NCI-H2227 treated with DMSO at 0.1 percent for 48 hours (cell line): ENCODE results near the gene PRKCA.

Experiments
- DNase-seq: peaks from one replicate; lab custom pipeline; 2025; lab: John Stamatoyannopoulos, UW

PRKCA gene

DNA sequence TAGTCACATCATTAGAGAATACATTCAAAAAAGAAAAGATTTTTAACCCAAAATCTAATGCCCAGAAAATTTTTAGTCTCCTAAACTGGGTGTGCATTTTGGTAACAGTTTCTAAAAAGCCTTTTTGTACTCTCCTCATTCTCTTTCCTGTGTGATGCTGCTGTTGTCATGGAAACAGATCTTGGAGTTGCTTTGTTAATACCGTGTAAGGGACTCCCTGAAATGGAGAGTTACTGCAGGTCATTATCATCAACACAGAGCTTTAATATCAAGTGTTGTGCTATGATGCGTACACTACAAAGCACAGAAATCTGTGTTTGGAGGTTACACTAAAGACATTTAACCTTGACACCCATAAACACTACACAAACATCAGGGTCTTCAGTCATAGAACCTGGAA lies 216.3 kb downstream of the PRKCA start:
- DNase-seq, result no peak

DNA sequence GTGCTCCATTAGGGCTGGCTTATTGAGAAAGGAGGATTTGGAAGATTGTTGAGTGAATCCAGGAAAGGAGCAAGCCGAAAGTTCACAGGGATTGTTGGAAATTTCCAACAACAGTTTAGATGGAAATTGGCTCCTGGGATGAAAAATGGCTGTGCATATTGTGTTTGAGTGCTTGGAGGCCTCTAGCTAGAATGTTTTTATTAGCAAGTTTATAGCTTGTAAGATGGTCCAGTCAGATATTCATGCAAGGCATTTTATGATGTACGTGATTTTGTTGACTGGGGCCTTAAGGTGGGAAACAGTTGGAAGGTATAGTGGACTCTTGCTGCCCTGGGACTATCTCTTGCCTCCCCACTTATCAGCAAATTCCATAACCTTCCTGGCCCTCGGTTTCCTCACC lies 216.7 kb downstream of the PRKCA start:
- DNase-seq, result no peak

DNA sequence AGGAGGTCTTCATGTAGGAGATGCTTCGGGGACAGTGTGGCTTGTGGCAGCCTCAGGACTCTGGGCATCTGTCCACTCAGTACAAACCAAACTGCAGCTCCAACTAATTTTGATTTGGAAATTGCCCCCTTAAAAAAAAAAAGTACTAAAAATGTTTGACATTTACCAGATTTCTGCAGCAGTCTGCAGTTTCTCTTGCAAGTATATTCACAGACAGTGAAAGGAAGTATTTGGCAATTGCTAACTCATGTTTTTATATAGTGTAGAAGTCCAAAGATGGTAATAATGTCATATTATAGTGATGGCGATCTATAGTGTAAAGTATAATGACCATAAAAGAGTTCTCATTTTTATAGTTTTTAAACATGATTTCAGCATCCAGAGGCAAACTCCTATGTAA lies 218.6 kb downstream of the PRKCA start:
- no peak for DNase-seq

DNA sequence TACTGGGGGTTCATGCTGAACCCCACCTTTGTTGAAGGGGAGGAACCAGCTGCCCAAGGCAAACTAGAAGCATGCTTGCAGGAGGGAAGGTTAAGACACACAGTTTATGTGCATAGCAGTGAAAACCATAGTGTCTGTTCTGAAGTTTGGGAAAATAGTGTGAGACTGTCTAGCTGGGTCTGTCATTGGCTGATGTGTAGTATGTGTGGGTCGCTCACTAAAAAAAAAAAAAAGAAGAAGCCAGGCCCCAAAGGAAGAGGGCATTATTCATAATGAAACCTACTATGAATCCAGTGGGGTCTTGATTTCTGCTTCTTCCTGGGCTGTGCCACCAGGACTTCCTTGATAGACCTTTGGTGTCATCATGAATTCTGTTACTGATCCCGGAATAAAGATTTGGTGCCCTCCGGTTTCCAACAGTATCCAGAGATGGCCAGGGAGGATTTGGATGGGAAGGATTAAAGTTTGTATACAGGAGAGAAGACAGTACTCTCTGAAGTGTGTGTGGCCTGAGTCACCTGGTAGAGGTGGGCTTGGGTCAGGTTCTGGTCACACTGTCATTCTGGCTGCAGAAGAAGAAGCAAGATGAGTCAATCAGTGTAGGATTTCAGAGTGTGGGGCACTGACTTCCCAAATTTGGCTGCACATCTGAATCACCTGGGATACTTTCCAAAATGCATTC lies 220.3 kb downstream of the PRKCA start:
- DNase-seq, result no peak

DNA sequence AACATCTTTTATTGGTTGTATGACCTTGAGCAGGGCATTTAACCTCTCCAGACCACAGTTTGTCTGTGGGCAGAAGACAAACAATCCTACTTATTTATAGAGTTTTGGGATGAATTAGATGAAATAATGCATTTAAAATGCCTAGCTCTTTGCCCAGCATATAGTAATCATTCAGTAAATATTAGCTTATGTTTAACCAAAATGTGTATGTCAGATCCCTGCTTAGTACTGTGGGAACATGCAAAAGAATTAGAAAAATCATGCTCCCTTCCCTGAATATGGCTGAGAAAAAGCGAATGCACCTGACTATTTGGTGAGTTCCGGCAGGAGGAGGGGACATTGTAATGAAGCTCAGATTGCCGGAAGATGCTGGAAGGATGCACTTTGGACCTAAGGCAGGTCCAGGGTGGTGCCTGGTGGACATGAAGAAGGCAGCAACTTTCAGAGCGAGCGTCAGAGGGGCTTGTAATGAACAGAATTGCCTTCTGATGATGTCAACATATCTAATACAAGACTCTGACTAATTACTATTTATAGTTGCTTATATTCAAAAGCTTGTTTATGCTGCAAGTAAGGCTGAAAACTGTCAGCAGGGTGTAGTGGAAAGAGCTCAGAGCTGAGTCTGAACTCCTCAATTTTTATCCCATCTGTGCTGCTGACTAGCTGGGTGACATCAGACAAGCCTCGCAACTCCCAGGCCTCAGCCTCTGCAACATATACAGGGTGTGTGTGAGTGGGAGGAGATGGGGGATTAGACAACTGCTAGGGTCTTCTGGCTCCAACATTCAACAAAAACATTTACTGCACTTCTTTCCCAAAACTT lies 221.2 kb downstream of the PRKCA start:
- DNase-seq, result no peak

DNA sequence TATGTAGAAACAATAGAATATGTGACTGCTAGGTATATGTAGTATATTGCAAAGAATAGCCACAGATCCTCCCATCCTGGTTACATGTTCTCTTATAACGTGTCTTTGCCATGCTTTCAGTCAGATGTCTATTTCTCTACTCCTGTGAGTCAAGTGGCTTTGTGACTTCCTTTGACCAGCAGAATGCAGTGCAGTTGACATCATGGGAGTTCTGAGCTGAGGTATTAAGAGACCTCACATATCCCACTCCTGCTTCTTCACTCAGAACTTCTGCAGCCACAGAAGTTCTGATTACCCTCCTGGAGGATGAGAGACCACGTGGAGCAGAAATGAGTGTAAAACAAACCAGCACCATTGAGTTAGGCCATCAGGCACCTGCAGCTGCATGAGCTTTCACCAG lies 222.5 kb downstream of the PRKCA start:
- no peak for DNase-seq

DNA sequence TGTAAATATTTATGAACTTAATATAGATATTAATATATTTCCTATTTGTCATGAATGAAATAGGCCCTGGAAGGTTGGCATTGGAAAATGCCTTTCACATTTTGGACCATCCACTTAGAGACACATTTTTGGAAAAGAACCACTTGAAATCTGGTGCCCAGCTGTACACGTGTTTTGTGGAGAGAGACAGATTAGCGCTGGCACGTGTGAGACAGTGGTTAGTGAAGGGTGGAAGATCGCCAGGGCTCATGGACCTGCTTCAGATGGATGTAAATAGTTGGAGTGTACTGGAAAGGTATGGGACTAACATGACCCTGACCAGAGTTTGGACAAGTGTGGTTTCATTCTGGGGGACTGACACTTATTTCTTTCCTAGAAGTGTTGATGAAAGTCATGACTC lies 222.9 kb downstream of the PRKCA start:
- DNase-seq, result no peak

DNA sequence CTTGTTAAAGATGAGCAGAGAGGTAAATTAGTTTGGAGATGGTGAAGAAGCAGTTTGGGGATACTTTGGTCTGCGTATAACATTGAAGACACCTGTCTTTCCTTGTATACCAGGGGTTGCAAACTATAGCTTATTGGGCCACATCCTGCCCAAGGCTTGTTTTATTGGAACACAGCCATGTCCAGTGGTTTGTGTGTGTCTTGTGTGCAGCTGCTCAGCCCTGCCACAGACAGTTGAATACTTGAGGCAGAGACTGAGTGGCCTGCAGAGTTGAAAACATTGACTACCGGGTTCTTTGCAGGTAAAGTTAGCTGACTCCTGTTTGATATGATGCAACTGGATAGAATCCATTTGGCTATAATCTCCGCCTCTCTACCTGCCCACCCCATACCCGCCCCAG lies 224.4 kb downstream of the PRKCA start:
- no peak for DNase-seq

DNA sequence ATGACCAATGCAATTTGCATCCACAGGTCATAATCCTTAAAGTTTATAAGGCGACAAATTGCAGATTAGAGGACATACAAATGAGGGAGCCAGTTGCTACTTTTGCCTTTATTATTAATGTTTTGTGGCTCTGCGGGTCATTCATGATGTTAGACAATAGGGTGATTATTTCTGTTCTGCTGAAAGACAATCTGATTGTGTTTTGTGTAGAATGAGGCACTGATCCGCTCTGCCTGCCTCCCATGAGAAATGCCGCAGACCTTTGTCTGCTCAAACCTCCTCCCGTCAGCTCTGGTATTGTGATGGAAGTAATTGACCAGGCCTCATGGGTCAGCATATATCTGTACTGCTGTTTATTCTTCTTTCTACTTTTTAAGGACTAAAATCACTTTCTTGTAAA lies 224.9 kb downstream of the PRKCA start:
- no peak for DNase-seq

DNA sequence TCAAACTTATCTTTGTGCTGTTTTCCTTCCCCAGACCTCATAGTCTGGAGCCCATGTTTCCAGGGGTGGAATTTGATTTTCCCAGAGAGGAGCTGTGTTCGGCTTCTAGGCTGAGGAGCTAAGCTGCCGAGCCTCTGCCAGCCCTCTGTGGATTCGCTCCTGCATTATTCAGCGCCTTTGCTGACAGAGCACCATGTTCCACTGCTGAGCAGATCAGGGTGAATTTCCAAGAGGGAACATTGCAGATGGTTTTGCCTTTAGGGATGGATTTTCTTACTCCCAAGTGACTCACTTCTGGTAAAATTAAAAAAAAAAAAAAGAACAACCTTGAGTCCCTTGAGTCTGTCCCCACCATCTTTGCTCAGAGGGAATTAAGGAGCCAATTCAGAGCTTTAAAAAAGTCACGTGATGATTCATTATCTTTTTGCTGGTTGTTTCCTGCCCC lies 229.5 kb downstream of the PRKCA start:
- no peak for DNase-seq

DNA sequence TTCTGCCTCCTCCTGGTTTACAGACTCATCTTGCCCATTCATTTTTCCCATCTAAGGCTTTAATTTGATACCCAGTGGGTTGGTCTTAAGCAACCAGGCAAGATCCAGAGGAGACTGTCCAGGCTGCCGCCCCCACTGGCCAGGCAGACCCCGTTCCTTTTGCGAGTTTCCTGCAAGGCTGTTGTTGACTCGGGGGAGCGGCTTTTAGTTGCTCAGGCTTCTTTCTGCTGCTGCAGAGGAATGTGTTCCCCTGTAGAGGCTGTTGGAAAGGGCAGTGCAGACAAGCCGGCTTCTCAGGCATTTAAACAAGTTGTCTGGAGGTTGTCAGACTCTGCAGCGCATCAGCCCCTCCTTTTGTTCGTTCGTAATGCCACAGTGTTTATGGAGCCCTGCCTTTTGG lies 231.2 kb downstream of the PRKCA start:
- DNase-seq, result peak; percentile 16

DNA sequence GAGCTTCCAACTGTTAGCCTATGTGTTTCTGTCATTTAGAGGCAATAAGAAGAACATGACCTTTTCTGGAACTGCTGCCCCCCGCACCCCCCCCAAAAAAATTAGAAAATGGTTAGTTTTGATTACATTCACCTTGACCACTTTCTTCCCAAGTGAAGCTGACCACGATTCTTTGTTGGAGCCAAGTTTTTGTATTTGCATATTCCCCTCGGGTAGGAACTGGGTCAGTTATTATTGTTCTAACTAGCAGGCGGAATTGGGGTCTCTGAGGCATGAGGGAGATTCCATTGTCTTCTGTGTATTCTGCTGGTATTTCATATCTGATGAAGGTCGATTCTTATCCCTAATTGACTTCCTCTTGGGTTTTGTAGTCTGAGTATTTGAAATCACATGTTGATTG lies 231.6 kb downstream of the PRKCA start:
- DNase-seq, result no peak

DNA sequence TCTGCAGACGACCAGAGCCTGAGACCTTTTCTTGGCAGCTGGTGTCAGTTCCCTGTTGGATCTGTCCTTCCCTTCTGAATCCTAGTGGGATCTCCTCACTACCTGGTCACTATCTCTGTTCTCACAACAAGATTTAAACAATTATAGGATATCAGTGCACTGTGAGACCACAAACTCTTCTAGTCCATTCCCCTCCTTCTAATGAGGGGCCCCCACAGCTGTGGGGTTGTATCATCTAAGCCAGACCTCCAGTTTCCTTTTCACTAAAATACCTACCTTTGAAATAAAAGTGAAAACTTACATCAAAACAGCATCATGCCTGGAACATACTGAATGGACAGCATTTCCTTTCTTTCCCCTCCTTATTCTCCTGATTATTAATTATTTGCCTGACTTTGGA lies 233.2 kb downstream of the PRKCA start:
- no peak for DNase-seq

DNA sequence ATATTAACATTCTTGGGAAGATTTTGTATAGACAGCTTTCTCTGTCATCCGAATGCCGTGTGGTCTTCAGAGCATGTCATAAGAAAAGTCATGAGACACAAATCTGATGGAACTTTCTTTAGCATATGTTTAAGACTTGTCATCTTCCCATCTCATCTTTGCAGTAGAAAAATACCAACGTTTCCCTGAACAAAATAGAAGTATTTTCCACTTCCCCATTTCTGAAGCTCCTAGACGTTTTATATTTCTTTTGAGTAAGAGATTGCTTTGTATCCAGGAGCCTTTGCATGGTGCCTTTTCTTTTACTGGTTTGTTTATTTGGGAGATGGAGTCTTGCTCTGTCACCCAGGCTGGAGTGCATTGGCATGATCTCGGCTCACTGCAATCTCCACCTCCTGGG lies 235.1 kb downstream of the PRKCA start:
- DNase-seq, result no peak

DNA sequence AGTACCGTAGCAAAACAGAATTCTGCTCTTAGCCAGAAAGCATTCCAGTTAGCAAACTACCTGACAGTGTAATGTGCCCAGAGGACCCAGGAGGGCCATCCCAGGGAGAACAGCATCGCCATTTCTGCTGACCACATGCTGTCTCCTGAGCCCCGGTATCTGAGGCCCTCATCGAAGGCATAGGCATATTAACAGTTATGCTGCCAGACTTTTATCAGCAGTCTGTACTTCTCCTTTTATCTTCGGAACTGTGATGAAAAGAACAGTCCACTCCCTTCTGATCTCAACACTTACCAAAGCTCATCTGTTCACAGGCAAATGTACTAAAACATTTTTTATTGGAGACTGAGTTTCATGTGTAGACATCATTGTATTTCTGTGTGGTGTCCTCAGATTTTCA lies 236.4 kb downstream of the PRKCA start:
- DNase-seq, result no peak

DNA sequence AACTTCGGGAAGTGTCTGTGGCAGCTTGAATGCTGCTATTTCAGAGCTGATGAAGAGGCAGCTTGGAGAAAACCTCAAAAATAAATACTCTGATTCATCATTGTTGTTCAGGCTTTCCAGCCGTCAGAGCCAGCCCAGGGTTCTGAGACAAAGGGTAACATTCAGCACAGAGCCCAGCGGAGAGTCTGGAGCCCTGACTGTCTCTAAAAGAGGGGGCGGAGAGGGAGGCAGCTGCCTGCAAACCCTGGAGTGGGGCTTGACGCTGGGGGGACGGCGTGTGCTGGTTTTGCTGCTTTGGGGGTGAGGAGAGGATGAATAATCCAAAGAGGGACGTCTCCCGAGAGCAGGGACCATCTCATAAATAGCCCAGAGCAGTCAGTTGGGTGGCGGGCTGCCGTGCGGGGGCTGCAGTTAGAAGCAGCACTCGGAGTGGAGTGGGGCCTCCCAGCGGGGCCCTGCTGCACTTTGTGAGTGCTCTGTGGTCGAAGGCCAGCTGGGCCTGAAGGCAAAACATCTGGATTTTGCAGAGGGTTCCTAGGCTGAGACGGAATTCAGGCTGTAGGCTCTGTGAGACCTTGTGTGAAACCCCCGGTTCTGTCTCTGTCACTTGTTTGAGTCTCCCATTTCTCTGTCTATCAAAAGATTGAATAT lies 237.8 kb downstream of the PRKCA start:
- DNase-seq, result peak; percentile 21

DNA sequence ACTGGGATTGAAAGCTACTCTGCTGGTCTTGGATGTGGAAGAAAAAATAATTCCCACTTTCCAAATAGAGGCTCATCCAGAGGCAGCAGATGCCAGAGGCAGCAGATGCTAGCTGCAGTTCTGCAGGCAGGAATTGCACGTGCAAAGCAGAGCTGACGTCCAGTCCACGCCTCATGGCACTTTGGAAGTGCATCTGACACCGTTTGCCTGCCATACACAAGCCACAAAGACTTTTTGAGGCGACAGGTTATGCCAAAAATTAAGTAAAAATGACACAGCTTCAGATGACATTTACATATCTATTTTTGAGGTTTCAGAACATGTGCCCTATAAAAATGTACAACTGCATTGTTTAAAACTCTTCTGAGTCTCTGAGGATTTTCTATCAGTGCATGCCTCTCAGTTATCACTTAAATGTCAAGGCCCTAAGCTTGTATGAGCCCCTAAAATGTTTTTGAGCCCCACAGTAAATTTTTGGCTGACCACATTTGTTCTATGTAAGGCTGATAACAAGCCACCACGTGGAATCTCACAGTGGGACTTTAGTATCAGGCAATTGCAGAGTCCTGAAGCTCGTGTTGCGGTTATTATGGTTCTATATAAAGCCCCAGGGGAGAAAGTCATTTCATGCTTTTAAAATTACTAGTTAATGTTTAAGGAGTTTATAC lies 239.2 kb downstream of the PRKCA start:
- DNase-seq, result no peak

DNA sequence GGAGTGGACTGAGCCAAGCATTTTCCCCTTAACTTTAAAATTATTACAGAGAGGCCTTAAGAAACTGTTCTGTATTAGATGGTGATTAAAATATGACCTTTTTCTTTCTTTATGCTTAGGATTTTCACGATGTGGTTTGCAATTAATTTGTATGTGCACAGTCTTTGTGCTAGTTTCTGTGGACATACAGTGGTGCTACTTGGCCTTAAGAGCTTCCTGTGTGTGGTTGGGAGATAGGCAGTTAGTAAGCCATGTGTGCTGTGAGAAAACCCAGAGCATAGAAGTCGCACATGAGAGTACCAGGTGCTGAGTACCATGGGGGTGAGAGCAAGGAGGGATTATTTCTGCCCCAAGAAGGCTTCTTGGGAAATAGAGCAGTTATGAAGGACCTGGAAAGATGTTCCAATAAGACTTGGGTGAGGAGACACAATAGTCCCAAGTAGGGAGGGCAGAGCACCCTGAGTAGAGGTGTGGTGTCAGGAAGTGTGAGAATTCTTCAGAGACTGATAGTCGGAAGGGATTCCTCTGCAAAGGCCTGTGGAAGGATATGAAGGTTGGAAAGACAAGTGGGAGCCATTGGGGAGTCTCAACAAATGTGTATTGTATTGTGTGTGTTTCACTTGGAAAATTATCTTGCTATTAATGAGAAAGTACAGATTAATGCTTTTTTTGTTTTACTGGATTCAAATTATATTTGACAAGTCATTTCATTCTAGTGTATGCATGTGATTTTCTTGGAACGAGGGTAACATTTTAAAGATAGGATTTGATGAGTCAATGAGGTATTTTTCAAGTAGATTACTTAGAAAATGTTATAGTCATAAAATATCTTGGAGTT lies 239.9 kb downstream of the PRKCA start:
- no peak for DNase-seq

DNA sequence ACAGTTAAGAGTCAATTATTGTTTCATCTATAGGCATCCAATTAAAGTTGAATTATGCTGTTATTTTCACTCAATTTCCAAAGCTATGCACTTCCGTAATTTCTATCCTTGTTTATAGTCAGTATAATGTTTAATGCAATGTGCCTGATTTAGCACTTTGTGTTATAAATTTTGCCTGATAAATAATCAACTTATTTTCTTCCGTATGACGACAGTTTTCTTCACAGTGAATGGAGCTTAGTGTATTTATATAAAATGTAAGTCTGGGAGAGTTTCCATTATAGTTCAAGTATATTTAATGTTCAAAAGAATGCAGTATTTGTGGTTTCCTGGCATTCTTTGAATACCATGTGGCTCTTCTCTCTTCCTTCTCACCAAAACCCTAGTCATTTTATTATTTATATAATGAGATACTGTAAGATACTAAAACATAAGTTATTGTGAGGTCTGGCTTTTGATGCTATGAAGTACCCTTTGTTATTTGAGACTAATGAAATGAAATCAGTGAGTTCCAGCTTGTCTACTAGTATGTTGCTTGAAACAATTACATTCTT lies 240.6 kb downstream of the PRKCA start:
- DNase-seq, result no peak

DNA sequence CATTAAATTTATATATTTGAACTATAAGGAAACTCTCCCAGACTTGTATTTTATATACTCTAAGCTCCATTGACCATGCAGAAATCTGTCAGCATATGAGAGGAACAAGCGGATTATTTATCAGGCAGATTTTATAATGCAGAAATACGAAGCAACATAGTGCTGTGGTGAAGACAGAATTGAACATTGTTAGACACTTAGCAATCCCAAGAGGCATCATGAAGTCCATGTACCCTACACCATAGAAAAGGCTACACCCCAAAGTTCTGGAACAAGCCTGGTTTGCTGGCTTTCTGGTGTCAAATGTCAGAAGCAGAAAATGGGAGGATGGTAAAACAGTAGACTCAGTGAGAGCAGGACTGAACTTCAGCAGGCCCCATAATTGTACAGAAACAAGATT lies 241.1 kb downstream of the PRKCA start:
- no peak for DNase-seq

DNA sequence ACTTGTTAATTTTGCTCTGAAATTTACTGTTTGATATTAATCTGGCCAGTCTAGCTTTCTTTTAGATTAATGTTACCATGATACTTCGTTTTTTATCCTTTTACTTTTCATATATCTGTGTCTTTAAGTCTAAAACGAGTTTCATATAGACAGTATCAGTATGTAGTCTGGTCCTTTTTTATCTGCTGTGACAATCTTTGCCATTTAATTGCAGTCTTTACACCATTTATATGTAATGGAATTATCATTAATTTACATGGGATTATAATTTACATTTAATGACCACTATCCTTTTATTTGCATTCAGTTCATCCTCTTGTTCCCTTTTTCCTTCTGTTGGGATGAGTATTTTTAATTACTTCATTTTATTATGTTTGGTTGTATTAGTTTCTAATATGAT lies 243.5 kb downstream of the PRKCA start:
- DNase-seq, result no peak
